Measurements from ENCODE around the gene TCP1. TPM values are rescaled to one million over a fixed set of nuclear protein-coding genes. Genes with fewer than 3 reads are reported as not detected.

TCP1 gene
- total and polyA plus RNA-seq, 2 of the 13 experiments (the other 11 are each of a cell fraction or from before 2014, with no cell fraction given): 116 to 553 TPM

DNA sequence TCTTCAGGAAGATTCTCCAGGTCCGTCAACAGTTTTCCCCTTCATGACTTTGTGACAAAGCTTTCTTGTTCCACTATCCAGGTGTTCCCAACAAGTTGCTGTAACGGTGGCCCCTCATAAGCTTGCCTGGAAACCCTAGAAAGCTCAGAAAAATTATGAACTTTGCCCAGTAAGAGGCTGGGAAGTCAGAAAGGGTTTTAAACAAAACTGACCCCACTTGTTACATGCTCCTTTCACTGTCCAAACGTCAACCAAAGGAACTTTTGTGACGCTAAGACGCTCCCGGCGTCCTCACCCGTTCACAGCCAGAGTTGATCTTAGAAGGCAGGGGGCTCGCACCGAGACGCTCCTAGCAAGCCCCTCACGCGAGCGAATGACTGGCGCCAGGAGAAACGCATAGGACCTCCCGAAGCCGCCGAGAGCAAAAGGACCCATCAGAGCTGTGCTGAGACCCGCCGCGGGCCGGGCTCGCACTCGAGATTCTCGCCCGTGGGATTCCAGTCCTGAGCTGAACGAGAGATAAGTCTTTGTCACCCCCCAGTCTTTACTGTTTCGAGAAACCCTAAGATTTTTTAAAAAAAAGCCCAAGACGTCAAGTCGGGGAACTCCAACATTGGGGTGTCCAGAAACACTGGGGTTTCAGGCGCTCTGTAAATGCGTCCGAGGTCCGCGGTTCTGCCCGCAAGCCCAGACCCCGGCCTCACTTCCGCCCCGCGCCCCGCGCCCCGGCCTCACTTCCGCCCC, 28.1 kb downstream of the TCP1 start (continued):
- TF ChIP-seq KLF6 (CRISPR knock-in tag; IDR thresholded peaks at IDR 0.05) (0 out of 2 replicates have a peak, but pooled peaks have one; percentile 7), ZNF672 (CRISPR knock-in tag; IDR thresholded peaks at IDR 0.05) (no peak), ZNF670 (CRISPR knock-in tag; IDR thresholded peaks at IDR 0.05; ENCODE audit: borderline replicate concordance) (0 out of 2 replicates have a peak, but pooled peaks have one; percentile 65), ZBTB42 (CRISPR knock-in tag; IDR thresholded peaks at IDR 0.05) (no peak; the same call in 1 of the 2 replicates), ZNF138 (CRISPR knock-in tag; IDR thresholded peaks at IDR 0.05; ENCODE audit: low read depth) (peak; percentile 39; the same call in 1 of the 2 replicates), MYNN (CRISPR knock-in tag; IDR thresholded peaks at IDR 0.05; ENCODE audit: low read depth) (no peak; the same call in 1 of the 2 replicates), ZNF275 (CRISPR knock-in tag; IDR thresholded peaks at IDR 0.05; ENCODE audit: borderline replicate concordance) (no peak), PRDM15 (CRISPR knock-in tag; IDR thresholded peaks at IDR 0.05) (0 out of 2 replicates have a peak, but pooled peaks have one; percentile 10), ZSCAN22 (CRISPR knock-in tag; IDR thresholded peaks at IDR 0.05) (0 out of 2 replicates have a peak, but pooled peaks have one; percentile 6), NFYC (CRISPR knock-in tag; IDR thresholded peaks at IDR 0.05) (no peak), ZNF572 (CRISPR knock-in tag; IDR thresholded peaks at IDR 0.05) (0 out of 2 replicates have a peak, but pooled peaks have one; percentile 71), CREB3 (CRISPR knock-in tag; IDR thresholded peaks at IDR 0.05) (0 out of 2 replicates have a peak, but pooled peaks have one; percentile 31), ZNF749 (CRISPR knock-in tag; IDR thresholded peaks at IDR 0.05; ENCODE audit: borderline replicate concordance) (peak; percentile 25; the same call in 1 of the 2 replicates), ZNF234 (CRISPR knock-in tag; conservative IDR thresholded peaks at IDR 0.05) (0 out of 2 replicates have a peak, but pooled peaks have one; percentile 10), ARNT2 (CRISPR knock-in tag; IDR thresholded peaks at IDR 0.05; ENCODE audit: low read depth) (0 out of 2 replicates have a peak, but pooled peaks have one; percentile 34)
- TF ChIP-seq, protein P1, sequence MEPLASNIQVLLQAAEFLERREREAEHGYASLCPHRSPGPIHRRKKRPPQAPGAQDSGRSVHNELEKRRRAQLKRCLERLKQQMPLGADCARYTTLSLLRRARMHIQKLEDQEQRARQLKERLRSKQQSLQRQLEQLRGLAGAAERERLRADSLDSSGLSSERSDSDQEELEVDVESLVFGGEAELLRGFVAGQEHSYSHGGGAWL (CRISPR knock-in tag; IDR thresholded peaks at IDR 0.05): no peak
- TF ChIP-seq, protein P2, sequence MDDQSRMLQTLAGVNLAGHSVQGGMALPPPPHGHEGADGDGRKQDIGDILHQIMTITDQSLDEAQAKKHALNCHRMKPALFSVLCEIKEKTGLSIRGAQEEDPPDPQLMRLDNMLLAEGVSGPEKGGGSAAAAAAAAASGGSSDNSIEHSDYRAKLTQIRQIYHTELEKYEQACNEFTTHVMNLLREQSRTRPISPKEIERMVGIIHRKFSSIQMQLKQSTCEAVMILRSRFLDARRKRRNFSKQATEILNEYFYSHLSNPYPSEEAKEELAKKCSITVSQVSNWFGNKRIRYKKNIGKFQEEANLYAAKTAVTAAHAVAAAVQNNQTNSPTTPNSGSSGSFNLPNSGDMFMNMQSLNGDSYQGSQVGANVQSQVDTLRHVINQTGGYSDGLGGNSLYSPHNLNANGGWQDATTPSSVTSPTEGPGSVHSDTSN (CRISPR knock-in tag; IDR thresholded peaks at IDR 0.05; ENCODE audit: borderline replicate concordance): peak; percentile 56; the same call in 1 of the 2 replicates
- TF ChIP-seq, protein P3, sequence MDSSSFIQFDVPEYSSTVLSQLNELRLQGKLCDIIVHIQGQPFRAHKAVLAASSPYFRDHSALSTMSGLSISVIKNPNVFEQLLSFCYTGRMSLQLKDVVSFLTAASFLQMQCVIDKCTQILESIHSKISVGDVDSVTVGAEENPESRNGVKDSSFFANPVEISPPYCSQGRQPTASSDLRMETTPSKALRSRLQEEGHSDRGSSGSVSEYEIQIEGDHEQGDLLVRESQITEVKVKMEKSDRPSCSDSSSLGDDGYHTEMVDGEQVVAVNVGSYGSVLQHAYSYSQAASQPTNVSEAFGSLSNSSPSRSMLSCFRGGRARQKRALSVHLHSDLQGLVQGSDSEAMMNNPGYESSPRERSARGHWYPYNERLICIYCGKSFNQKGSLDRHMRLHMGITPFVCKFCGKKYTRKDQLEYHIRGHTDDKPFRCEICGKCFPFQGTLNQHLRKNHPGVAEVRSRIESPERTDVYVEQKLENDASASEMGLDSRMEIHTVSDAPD (CRISPR knock-in tag; IDR thresholded peaks at IDR 0.05): 0 out of 2 replicates have a peak, but pooled peaks have one; percentile 18

All from HepG2 (cell line).